ENCODE results near the gene SMG6. TPM values are rescaled to one million over a fixed set of nuclear protein-coding genes. Genes with fewer than 3 reads are reported as not detected.

Gene SMG6
- total and polyA plus RNA-seq, 2 of the 13 experiments (the other 11 are each of a cell fraction or from before 2014, with no cell fraction given) = 4.6 to 14.6 TPM

- FAIRE-seq = no peak
- TF ChIP-seq ZFYVE20 (CRISPR knock-in tag; IDR thresholded peaks at IDR 0.05; ENCODE audit: borderline replicate concordance, low read depth) = no peak
- no peak for TF ChIP-seq ZNF788 (CRISPR knock-in tag; IDR thresholded peaks at IDR 0.05; ENCODE audit: borderline replicate concordance)
- TF ChIP-seq ZNF549 (CRISPR knock-in tag; IDR thresholded peaks at IDR 0.05) = no peak
- no peak for TF ChIP-seq ZNF709 (CRISPR knock-in tag; IDR thresholded peaks at IDR 0.05)
- TF ChIP-seq ZNF34 (CRISPR knock-in tag; IDR thresholded peaks at IDR 0.05; ENCODE audit: borderline replicate concordance) = no peak
- TF ChIP-seq FOXJ3 (CRISPR knock-in tag; IDR thresholded peaks at IDR 0.05; ENCODE audit: borderline replicate concordance) = no peak
- TF ChIP-seq ZNF513 (CRISPR knock-in tag; conservative IDR thresholded peaks at IDR 0.05) = no peak
- TF ChIP-seq ZNF552 (CRISPR knock-in tag; IDR thresholded peaks at IDR 0.05; ENCODE audit: borderline replicate concordance) = no peak
- no peak for TF ChIP-seq ZNF512 (CRISPR knock-in tag; IDR thresholded peaks at IDR 0.05)
- POLR2A ChIA-PET = no interaction called here
- CTCF ChIA-PET (ENCODE audit: low intra/inter-chr PET ratio, low total read pairs) = no interaction called here
- no peak overlapping the region for H3K4me2 ChIP-seq (ENCODE audit: low read depth, low read length)
- H4K20me1 ChIP-seq (ENCODE audit: insufficient read depth, low read length) = peaks cover 4% of the 10 kb centered on the region
- peaks cover 15 to 28% of the 10 kb centered on the region in 2 experiments; a peak in 4 of 5 replicates for H3K36me3 ChIP-seq (replicated peaks in 1 of 2; ENCODE audit: control insufficient read depth in 1 of 2, insufficient read depth in 2 of 2, low read length in 2 of 2)
- H3K4me3 ChIP-seq (replicated peaks in 1 of 3; ENCODE audit: insufficient read depth in 1 of 3, low read depth in 2 of 3, low read length in 3 of 3) = no peak overlapping the region
- no TSS peak for BruUV-seq (replicated peaks)
- WGBS (ENCODE audit: low lambda C conversion rate) = 100% methylated on average over 4 of the region's 9 CpGs
- DNase-seq (ENCODE audit: low spot score) = no peak
- no peaks in the 10 kb centered on the region for H3K9me3 ChIP-seq (ENCODE audit: low read length)
- H3K9ac ChIP-seq (ENCODE audit: insufficient read depth, low read depth, low read length) = no peak overlapping the region
- H3K4me1 ChIP-seq (ENCODE audit: insufficient read depth, low read length) = peaks cover 11% of the 10 kb centered on the region
- H3K27ac ChIP-seq (ENCODE audit: extremely low read length, insufficient read depth, low read length) = no peak overlapping the region
- no peak overlapping the region for H2AFZ ChIP-seq (ENCODE audit: low read length)
- ATAC-seq = no peak
- intact Hi-C loops (cut with micrococcal nuclease; ENCODE audit: unreplicated experiment) = no loop called here
- H3K79me2 ChIP-seq (ENCODE audit: insufficient read depth, low read length) = peaks cover 6% of the 10 kb centered on the region
- in situ Hi-C loops (cut with HindIII; ENCODE audit: extremely low pct_ligation_motif_present, low pct_unique_long_range_greater_than_20kb) = loop anchor here (25.0 kb wide), 1 partner anchor 323 kb away; the partner anchor contains the start of genes TLCD2 and WDR81
- no peaks in the 10 kb centered on the region for H3K27me3 ChIP-seq (ENCODE audit: control insufficient read depth in 1 of 2, insufficient read depth in 2 of 2, low read length in 2 of 2)
Measured at GRCh38 chr17:2034806-2035540, 268.6 kb downstream of the SMG6 start.

Measured in HepG2 (cell line).